Measurements from ENCODE around the gene MYL3.

Gene MYL3

DNA sequence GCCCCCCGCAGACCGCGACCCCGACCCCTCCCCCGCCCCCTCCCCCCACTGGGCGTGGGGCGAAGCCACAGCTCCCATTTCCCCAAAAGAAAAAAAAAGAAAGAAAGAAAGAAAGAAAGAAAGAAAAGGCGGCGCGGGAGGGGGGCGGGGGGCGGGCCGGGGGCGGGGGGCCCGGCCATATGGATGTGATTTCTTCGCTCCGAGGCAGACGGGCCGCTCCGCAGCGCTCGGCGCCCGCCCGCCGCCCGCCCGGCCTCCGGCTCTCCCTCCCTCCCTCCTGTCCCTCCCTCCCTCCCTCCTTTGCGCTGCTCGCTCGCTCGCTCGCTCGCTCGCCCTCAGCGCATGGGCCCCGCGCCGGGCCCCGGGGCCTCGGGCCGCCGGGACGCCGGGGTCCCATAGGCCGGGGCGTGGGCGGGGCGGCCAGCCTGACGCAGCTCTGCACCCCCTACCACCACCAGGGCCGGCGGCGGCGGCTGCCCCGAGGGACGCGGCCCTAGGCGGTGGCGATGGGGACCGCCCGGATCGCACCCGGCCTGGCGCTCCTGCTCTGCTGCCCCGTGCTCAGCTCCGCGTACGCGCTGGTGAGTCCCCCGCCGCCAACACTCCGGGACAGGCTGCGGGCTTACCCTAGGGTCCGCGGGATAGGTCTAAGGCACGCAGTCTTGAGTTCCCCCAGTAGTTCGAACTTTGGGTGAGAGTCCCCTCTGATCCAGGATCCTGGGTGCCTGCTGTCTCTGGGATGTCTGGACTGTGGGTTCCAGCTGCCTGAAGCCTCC is 20.0 kb upstream of the MYL3 start:
- DNase-seq (ENCODE audit: low read depth) = no peak

DNA sequence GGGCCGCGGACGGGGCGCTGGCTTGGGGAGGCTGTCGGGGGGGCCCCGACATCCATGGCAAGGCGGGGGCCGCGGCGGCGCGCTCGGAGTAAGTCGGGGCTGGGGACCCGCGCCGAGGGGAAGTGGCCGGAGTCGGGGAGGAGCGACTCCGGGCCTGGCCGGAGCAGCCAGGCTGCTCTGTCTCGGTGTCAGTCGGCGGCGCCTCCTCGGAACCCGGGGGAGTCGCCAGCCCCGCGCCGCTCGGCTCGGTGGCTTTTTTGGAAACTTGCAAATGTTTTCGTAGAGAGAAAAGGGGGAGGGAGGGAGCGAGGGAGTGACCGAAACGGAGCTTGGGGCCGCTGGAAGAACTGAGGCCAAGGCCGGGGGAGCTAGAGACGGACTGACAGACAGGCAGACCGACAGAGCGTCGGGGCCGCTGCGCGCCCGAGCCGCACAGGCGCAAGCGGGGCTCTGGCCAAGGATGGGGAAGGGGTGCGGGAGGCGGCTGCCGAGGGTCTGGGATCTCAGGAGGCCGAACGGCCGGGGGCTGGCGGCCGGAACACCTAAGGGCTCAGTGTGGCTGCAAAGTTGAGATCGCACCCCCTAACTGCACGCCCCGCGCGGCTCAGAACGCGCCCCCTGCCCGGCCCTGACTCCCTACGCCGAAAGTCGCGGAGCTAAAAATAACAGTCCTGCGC is 19.3 kb upstream of the MYL3 start:
- no peak for DNase-seq (ENCODE audit: low read depth)

DNA sequence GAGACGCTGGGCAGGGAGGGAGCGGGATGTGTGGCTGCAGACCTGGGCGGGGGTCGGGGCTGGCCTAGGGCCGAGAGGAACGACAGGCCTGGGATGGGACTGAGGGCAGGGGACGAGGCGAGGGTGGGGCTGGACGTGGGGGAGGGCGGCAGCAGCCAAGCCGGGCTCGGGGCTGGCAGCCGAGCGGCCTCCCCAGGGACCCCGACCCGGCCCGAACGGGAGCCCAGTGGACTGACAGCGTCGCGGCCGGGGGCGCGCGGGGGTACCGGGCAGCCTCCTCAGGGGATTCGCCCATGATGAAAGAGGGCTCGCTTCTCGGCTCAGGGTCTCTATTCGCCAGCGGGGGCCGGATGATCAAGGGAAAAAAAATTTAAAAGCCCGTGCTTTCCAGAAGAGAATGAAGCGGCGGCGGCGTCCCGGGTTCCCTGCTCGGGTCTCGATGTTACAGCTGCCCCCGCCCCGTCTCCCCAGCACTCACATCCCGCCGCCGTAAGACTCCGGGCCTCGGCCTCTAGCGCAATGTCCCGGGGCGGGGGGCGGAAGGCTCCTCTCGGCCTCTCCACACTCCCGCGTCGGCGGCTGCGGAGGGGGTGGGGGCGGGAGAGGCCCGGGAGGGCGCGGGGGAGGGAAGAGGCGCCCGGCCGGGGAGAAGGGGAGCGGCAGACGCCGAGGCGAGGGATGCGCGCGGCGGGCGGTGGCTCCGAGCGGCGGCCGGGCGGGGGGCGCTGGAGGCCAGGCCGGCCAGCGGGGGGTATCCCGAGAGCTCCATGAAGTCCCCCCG is 18.5 kb upstream of the MYL3 start:
- DNase-seq (ENCODE audit: low read depth) = no peak

DNA sequence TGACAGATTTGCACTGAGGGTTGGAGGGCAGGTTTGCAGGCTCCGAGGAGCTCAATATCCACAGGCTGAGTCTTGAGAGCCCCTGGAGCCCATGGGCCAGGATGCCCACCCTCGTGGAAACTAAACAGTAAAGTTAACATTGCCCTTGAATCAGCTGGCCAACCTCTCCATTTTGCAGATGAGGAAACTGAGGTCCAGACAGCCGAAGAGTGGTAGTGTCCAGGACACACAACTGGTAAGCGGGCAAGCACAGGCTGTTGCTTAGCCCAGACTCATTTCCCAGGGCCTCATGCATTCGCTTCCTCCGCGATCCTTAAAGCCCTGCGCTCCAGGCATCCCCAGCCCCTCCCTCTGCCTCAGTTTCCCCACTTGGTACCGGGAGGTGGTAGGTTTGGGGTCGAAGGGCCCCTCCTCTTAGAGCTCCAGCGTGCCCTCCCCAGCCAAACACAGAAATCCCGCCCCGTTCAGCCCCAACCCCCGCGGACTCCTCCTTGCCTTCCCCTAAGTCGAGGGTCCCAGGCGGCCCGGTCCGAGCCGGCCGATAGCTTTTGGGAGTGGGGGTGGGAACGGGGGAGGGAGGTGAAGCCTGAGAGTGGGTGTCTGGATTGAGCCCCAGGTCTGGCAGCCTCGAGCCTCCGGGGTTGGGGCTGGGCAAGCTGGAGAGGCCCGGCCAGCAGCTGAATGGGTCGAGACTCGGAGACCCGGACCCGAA is 17.8 kb upstream of the MYL3 start:
- no peak for DNase-seq (ENCODE audit: low read depth)

DNA sequence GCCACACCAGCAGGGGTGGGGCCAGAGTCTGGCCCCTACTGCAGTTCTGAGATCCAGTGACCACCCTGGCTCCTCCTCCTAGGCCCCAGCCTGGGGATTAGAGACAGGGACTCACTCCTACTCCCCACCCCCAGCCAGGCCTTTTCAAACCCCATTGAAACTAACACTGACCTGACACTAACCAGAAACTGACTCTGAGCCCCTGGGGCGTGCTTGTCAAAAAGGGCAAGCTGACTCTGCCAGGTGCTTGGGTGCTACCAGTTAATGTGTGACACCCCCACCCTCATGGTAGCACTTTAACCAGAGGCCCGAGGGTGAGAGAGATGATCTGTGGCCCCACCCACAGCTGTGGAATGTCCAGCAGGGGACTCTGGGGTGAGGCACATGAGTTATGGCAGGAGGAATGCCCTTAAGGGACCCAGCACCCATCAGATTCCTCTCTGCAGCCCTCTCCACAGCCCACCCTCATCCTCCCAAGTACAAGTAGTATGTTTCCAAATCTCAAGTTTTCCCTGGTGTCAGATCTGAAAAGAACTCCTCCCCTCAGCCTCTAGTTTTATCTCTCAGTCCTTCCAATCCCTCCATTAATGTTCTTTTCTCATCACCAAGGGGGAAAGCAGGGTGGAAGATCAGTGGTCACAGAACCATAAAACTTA is 15.7 kb upstream of the MYL3 start:
- DNase-seq (ENCODE audit: low read depth) = no peak

DNA sequence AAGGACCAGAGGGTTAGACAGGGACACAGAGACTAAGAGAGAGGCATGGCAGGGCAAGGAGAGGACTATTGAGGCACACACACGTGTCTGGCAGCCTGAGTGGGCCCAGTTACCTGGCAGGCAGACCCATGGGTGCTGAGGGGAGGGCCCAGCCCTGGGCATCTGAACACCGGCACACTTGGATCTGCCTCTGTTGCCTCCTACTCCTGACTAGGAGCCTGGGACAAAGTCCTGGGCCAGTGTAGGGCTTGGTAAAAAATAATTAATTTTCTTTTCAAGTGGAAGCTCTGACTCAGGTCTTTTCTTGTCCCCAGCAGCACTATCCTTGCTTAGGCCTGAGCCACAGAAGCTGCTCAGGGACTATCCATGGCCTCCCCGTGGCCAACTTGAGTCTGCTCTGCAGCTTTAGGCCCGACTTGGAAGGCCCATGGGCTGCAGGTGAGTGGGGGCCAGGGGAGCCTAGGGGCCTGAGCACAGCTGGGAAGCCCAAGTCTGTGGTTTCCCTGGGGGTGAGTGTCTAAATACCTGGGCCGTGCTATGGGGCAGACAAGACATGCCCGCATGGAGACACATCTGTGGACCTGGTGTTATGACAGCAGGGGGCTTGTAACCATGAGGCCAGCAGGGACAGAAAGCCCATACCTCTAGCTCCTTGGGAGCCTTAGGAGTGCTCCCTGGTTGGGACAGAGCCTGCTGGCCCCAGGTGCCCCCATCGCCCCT is 14.3 kb upstream of the MYL3 start, which contains the start of gene PTH1R:
TSS of gene PTH1R (plus strand) at position 316 of the 720 bp plus-strand sequence. CDS start 5,839 bp downstream, outside the sequence.
- DNase-seq (ENCODE audit: low read depth) = no peak

DNA sequence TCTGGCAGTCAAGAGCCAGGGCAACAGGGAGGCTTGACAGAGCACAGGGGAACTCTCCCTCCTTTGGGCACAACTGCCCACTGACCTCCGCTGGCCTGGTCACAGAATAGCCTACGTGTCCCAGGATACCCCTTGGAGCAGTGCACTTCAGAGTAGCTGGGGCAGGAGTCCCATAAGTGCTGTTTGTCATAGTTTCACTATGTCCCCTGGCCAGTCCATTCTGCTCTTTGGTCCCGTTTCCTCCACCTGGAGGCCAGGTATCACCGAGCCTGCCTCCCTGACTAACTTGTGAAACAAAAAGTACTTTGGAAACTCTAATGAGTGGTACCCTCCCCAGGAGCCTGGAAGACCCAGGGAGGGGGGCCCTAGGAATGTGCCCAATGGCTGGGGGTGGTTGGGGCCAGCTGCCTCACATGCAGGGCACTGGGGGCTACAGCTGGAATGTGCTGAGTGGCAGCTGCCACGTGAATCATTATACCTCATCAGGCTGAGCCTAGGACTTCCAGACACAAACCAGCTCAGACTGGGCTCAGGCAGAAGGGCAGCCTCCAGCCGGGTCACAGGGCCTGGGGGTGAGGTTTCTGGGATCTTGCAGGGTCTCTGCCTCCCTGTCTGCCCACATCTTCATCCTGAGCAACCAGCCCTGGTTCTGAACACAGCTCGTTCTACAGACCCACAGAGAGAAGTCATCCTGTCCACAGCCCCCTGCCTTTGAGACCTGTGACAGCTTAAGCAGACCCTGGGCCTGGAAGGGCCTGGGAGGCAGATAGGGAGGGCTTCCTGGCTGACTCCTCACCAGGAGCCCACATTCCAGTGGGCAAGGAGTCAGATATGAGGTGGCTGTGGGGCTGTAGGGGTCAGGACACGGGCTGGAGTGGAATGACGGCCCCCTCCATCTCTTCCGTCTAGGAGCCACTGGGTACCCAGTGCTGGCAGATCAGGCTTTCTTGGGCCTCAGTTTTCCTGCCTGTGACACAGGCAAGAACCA is 13.4 kb upstream of the MYL3 start:
- DNase-seq (ENCODE audit: low read depth) = no peak

DNA sequence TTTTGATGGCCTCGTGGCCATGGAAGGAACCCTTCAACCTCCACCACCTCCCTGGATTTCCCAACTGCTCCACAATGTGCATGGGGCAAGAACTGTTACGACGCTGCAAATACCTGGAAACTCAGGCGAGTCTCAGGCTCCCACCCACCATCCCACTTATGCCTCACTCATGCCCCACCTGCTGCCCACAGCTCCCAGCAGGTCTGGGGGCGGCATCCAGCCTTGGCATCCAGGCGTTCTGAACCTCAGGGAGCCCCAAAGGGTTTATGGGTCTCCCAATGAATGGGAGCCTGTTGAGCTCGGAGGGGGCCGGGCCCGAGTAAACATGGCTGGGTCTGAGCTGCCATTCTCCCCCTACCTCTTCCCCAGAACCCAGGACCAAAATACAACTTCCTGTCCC is 12.3 kb upstream of the MYL3 start:
- DNase-seq (ENCODE audit: low read depth) = no peak

DNA sequence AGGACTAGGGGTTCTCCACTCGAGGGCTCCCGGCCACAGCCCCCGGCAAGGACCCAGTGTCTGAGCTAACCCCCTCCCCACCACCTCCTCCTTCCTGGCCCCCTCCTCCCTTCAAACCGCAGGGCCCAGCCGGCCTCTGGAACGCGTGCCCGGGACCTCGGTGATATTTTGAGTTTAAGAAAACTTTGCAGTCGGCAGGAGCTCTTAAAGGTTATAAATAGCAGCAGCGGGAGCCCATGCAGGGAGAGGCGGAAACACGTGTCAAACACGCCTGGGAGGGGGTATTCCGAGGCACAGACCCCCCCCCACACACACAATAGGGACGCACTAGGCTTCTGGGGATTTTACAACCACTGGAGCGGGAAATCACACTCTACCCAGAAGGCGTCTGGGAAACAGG is 11.2 kb upstream of the MYL3 start:
- DNase-seq (ENCODE audit: low read depth) = no peak

DNA sequence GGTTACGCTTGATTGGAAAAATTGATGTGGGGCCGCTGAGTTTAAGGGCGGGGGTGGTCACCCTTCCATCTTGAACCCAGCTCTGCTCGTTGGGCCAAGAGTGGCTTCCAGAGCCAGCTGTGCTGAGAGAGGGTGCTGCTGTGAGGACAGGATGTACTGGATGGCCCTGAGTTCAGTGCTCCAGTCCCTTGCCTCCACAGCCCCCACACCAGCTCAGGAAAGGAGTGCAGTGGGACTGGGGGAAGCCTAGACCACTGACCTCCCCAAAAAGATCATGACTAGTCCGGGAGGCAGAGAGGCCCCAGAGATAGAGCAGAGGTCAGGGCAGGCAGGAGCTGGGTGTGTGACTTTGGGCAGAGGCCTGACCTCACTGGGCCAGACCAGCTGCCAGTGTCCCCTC is 10.3 kb upstream of the MYL3 start:
- DNase-seq (ENCODE audit: low read depth) = no peak

DNA sequence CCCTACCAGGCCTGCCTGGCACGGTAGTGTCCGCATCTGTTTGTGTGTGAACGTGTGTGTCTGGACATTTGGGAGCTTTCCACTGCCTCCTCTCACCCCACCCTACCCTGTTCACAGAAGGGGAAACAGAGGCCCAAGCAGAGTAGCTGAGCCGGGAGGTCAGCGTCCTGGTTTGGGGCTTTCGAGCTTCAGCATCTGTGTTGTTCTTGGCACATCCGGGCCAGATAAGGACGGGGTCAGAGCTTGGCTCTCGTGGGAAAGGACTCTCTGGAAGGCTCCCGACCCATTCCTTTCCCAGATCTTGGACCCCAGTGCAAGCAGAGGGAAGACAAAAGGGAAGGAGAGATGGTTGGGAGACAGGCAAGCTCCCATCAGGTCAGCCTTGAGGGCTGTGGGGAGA is 8.0 kb upstream of the MYL3 start:
- DNase-seq (ENCODE audit: low read depth) = no peak

DNA sequence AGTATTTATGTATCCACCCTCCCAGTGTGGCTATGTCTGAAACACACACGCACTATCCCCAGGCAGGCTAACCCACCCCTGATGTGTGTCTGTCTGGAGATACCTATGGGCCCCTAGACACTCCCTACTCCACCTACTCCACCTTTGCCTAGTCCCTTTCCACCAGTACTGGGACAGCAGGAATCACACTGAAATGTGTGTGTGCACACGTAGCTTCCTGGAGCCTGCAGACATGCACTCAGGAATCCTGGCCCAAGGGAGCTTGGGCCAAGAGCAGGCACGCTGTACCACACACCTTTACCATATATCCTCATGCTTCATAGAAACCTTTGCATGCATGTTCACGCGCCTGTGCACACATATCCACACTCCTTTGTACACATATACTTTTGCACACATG is 7.4 kb upstream of the MYL3 start:
- no peak for DNase-seq (ENCODE audit: low read depth)

DNA sequence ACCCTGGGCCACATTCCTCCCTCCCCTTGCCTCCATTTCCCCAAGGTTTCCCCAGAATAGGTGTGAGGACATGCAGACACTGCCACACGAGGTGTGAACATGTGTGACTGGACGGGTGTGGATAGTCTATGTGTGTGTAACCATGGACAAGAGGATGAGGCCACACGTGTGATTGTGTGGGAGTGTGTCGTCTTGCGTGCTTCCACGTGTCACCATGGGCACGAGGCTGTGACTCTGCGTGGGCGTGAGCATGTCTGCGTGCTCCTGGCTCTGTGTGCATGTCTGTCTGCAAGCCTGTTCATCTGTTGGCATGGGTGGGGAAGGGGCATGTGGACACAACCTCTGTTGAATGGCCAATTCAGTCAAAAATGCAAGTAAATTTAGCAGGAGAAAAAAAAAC is 6.2 kb upstream of the MYL3 start:
- DNase-seq (ENCODE audit: low read depth) = no peak

DNA sequence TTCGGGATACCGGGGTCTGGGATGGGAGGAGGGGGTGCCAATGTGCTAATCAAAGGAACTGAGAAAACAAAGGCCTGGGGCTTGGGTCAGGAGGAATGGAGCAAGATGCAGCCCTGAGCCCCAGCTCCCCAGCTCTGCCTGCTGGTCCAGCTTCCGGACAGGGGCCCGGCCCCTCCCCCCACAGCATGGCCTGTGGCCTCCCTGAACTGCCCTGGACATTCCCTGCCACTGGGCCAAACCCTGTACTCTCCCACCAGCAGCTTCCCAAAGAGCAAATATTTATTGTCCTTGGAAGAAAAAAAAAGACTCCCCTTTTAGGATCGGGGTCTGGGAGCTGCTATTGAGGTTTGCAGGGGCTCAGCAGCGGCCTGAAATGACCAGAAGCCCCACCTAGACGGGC is 5.7 kb upstream of the MYL3 start:
- DNase-seq (ENCODE audit: low read depth) = no peak

DNA sequence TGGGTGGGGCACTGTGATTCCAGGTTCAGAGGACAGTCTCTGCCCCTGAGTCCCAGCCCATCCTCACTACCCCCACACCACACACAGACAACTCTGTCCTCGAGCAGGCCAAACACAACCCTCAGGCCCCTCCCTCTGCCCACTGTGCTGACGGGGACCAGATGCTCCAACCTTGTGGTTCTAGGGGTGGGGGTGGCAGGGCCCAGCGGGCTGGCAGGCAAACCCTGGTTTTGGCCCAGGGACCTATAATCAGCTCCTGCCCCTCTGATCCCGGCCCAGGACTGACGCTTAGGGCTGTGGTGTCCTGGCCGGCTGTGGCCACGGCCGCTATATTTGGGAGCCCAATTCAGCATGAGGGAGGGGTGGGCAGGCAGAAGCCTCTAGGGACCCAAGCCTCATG is 5.0 kb upstream of the MYL3 start:
- DNase-seq (ENCODE audit: low read depth) = no peak

DNA sequence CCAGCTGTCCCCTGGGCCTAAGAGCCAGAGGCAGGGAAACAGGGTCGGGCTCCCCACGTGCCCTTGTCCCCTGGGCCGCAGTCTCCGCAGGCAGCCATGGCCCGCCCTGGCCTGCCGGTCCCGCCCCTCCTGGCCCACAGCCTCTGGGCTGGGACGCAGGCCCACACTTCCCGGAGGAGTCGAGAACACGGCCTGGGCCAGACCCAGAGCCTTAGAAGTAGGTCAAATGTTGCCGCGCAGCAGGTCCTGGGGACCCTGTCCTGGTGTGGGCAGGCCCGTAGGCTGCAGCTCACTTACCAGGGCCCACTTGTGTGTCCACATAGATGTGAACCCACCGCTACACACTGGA is 4.3 kb upstream of the MYL3 start:
- no peak for DNase-seq (ENCODE audit: low read depth)

DNA sequence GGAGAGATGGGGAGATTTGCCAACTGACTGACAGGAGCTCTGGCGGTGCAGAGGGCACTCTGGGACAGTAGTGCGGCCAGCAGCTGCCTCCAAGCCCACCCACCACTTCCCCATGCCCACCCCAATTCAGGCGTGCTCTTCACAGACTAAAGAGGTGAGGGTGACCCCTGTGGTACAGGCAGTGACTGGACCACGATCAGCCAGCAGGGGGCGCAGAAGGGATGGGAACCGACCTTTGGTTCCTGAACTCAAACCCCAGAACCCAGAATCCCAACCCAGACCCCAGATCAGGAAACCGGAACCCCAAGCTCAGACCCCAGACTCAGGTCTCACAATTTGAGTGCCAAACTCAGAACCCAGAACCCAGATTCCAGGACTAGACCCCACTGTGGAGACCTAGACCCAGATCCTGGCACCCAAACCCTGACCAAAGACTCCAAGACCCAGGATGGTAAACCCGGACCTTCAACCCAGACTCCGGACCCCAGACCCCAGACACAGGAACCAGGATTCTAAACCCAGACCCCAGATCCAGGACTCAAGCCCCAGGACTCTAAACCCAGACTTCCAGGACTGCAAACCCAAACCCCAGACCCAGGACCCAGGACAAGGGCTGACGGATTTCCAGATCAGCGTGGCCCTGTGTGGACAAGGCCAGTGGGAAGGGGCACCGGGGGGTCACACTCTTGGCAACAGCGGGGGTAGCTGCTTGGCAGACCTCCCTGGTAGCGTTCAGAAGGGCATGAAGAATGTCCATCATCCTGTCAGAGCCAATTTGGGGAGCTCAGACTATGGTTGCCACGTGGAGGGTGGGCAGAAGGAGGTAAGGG is 3.7 kb upstream of the MYL3 start:
- DNase-seq (ENCODE audit: low read depth) = peak; percentile 90

DNA sequence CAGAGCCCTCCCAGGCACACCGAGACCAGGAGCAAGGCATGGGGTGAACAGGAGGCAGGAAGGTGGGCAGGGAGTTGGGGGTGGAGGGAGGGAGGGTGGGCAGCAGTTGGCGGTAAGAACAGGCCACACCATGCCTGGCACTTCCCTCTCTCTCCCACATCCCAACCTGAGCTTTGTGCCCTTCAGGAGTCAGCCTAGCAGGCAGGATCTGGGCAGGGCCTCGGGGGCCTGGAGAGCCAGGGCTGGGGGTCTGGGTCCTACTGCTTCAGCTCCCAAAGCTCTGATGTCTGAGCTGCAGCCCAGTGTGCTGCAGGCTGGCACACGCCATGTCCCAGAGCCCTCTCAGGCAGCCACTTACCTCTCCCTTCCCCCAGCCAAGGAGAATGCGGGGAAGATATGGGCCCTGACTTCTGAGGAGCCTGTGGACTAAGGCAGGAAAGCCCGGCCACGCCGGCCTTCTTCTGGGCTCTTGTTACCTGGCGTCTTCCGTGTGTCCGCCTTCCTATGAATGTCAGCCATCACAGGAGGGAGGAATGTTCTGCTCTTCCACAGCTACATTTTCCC is 2.9 kb upstream of the MYL3 start:
- DNase-seq (ENCODE audit: low read depth) = no peak

DNA sequence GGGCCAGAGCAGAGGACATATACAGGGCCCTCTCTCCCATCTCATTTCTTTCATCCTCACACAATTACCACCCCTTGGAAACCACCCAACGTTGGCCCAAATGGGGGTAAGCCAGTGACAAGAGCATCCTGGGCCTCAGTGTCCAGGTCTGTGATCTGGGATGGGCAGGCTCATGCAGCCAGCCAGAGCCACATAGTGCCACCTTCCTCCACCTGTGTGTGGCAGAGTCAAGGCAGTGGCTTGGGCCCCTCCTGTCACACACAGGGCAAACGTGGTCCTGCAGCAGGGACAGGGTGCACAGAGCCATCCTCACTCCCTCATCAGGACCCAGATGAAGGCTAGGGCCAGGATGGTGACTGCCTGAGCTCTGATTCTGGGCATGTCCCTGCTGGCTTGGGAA is 2.3 kb upstream of the MYL3 start:
- no peak for DNase-seq (ENCODE audit: low read depth)

All from stimulated activated CD8-positive, alpha-beta memory T cell treated with anti-CD3 and anti-CD28 coated beads, Interleukin-15, amount 100 ng/mL, for 24 hours (primary cell).